Fibroblast of the conjunctiva (primary cell): ENCODE measurements around the gene PTPN7.
"Not testable (repeated sequence)": the region's sequence is repeated elsewhere in the genome, so short reads cannot be mapped to it uniquely, and the experiment has no call there.

Experiments
- DNase-seq: peaks from one replicate; pipeline ENCODE4 v3.0.0-alpha.2; 2010; ENCODE audit warnings: low read depth

Gene PTPN7

GRCh38 chr1:202160377-202160940 lies at the start of gene PTPN7:
Gene PTPN7, minus strand, starts transcription at chr1:202160602. Its CDS starts 1,200 bp downstream, at chr1:202159402.
- no peak for DNase-seq

DNA sequence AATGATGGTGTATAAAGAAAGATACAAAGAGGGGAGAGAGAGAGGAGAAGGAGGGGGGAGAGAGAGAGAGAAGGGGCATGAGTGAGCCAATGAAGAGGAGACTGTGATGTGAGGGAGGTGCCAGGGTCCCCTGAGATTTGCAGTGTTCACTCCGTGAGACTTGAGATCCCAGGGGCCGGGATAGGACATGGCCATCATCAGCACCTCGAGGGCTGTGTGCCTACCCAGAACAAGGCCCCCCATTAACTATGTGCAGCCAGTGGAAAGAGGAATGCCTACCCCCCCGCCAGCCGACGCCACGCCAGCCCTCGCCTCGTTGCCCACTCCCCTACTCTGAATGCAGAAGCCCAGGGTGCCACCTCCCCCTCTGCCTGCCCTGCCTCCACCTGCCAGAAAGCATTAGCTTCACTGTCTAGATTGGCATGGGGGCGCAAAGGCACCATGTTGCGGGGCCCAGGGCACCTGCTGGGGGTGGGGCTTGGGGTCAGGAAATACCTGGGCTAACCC lies 48.0 kb upstream of the PTPN7 start:
- no peak for DNase-seq

- peak; percentile 48 for DNase-seq
Measured at GRCh38 chr1:202207292-202207691, 46.9 kb upstream of the PTPN7 start.

GRCh38 chr1:202205523-202206190 lies 45.3 kb upstream of the PTPN7 start:
- no peak for DNase-seq

GRCh38 chr1:202204065-202204464 lies 43.7 kb upstream of the PTPN7 start:
- no peak for DNase-seq

DNA sequence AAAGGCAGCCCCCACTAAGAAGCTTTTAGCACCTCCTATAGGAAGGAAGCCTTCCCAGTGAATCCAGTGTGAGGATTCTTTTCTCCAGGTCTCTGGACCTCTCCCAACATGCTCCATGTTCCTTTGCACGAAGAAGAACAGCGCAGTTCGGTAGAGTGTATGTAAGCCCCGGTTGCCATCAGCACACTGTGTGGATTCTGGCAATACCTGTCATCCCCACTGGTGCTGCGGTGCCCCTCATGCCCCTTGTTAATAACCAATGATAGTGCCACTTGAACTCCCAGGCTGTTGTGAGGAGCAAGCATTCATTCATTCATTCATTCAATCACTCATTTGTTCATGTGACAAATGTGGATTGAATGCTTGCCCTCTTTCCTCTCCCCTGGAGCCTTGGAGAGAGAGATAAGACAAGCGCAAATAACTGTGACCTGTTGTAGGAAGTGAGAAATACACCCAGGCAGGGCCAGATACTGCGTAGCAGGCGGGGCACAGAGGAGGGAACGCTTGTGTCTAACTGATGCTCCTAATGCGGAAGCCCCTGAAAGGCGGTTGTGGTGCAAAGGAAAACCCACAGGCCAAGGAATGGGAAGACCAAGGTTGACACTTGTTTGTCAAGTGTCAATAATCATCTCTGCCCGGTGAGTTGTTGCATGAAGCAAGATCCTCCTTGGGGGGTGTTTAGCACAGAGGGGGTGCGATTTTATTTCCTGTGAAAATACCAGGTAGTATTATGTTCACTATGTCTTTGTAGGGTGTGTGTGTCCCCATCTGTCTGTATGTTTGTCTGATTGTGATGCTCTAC lies 43.0 kb upstream of the PTPN7 start:
- no peak for DNase-seq

- DNase-seq: no peak
Measured at GRCh38 chr1:202202500-202203168, 42.2 kb upstream of the PTPN7 start.

DNA sequence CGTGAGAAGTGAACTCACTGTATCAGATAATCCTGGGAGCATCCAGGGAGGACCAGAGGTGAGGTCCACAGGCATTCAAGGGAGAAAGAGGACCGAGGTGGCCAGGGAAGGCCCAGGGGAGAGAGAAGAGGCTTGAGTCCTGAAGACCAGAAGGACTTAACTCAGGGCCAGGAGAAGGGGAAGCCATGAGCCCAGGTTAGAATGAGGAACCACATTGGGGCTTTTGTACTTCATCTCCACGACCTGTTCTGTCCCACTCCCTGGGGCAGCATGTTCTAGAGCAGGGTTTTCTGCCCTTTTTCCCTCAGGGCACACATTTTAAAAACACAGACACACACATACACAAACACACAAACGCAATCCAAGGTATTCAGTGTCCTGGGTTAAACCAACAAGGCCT lies 41.6 kb upstream of the PTPN7 start:
- no peak for DNase-seq

DNA sequence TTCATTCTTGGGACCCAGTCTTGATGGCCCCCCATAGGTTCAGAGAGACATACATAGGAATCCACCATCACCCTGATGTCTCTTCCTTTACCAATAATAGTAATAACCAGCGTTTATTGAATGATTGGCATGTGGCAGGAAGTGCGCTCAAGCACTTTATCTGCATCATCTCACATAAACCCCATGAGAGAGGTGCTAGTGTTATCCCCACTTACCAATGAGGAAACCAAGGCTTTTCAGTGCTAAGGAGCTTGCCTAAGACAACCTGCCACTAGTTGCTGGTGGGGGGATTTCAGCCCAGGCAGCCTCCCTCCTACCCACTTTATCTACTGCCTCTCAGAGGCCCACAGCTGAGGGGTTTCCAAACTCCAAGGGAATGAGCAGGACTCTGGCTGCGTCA lies 40.9 kb upstream of the PTPN7 start:
- DNase-seq: no peak

DNA sequence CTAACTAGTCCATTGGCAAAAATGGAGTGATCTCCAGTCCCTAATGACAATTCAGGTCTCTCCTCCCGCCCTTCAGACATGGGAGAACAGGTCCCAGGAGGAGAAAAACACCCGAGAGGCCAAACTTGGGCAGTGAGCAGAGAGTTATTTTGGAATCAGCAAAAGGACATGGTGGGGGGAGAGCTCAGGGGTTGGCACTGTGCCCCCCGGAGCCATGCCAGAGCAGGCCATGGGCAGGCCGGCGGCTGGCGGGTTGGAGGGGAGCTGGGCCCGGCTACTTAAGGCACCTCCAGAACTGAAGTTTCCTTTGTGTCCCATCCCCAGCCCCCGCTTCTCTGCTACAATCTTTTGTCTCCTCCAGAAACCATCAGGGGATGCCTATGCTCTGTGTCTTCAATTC lies 40.3 kb upstream of the PTPN7 start:
- DNase-seq: no peak

DNA sequence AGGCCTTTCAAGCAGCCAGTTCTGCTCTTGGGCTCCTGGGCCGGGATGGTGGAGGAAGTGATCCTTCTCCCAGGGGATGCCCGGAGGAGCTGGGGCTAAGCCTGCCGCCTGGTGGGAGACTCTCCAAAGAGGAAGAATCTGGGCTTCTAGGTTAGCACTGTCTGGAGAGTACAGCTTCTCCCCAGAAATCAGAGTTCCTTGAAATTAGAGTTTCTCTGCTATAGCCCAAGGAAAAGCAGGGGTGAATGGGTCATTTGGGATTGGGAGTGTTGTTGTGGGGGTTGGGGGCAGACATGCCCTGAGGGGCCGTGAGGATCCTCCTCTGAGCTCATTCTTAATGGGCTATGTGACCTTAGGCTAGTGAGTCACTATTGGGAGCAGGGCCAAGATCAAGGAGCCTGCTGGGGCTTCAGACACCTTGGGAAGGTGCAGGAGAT lies 39.7 kb upstream of the PTPN7 start:
- DNase-seq: no peak

- no peak for DNase-seq
Measured at GRCh38 chr1:202199040-202199889, 38.9 kb upstream of the PTPN7 start.

DNA sequence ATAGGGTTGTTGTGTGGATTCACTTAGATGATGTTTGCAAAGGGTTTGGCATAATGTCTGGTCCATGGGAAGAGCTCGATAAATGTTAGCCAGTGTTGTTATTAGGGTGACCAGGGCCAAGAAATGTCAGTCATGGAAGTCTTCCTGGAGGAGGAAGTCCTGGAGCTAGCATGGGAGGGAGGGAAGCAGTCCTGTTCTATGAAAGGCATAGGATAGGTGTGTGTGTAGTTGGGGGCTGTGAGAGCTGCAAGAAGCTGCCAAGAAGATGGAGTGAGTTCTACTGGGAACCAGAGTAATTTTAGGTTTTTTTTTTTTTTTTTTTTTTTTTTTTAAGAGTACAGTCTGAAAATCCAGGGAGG lies 37.9 kb upstream of the PTPN7 start:
- no peak for DNase-seq

- no peak for DNase-seq
Measured at GRCh38 chr1:202197653-202198365, 37.4 kb upstream of the PTPN7 start.

GRCh38 chr1:202194328-202194648 lies 33.9 kb upstream of the PTPN7 start:
- no peak for DNase-seq

- no peak for DNase-seq
Measured at GRCh38 chr1:202193614-202194327, 33.4 kb upstream of the PTPN7 start, which contains the start of gene LGR6. Gene LGR6, plus strand, starts transcription at chr1:202193799. Its CDS starts 191 bp downstream, at chr1:202193990.

DNA sequence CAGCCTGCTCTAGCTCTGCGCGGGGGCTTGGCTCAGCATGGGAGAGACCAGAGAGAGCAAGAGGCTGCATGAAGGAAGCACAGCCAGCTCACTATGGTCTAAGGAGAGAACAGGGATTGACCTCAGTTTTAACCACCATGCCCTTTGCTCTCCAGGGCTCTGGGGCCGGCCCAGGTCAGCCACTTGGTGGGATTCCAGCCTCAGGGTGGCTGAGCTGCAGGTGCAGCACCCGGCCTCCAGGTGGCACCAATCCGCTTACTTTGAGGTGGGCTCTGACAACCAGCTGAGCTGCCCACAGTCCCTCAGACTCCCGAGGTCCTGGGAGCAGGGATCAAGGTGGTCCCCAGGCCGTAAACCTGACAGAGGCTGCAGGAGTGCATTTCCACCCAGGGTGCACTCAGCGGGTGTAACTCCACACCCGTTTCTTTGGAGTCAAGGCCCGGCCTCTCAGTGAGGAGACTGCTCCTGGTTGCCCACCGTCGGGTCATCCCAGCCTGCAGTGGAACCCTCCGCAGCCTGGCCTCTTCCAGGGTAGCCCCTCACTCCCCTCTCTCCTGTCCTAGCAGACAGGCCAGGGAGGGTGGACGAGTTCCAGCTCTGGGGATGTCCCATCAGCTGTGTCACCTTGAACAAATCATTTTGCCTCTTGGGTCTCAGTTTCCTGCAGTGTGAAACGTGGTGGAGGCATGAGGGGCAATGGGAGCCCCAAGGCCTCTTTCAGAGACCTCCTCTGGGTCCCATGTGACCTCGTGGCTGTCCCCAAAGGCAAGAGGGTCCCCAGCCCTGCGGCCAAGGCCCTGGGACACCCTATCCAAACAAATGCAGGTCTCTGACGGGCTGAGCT lies 32.6 kb upstream of the PTPN7 start:
- DNase-seq: peak; percentile 10

DNA sequence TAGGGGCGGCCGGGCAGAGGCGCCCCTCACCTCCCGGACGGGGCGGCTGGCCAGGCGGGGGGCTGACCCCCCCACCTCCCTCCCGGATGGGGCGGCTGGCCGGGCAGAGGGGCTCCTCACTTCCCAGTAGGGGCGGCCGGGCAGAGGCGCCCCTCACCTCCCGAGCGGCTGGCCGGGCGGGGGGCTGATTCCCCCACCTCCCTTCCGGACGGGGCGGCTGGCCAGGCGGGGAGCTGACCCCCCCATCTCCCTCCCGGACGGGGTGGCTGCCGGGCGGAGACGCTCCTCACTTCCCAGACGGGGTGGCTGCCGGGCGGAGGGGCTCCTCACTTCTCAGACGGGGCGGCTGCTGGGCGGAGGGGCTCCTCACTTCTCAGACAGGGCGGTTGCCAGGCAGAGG lies 31.0 kb upstream of the PTPN7 start:
- not testable (repeated sequence) for DNase-seq
